Measurements from ENCODE around the gene RALGAPA2. TPM values are rescaled to one million over a fixed set of nuclear protein-coding genes. Genes with fewer than 3 reads are reported as not detected.

Gene RALGAPA2
- total and polyA plus RNA-seq, 2 donors (not counting 3 experiments of a cell fraction or from before 2014, with no cell fraction given): 10.0 to 46.8 TPM

DNA sequence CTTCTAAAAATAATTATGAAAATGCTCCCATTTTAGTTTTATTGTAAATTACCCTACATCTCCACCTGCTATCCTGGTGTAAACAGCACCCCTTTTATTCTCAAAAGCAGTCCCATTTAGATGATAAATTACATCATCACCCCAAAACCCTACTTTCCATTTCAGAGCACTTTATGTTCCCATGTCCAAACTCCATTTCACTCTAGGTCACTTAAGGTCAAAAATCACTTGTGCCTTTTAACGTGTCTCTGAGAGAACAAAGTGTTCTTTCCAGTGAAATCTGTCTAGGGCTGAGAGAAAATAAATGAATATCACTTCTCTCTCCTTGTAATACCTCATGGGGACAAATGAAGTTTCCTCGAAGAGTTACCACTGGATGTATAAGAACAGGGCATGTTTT lies 187.2 kb downstream of the RALGAPA2 start:
- FAIRE-seq: no peak
- POLR2A ChIA-PET: no interaction called here
- intact Hi-C loops (cut with micrococcal nuclease): no loop called here
- Histone ChIP-seq H3K4me1 (ENCODE audit: control insufficient read depth, extremely low read depth, insufficient read depth, low read length) (no peaks in the 10 kb centered on the region), H2AFZ (ENCODE audit: low read depth, low read length) (no peak overlapping the region), H4K20me1 (replicated peaks; ENCODE audit: control insufficient read depth, extremely low read depth, insufficient read depth, low read length) (no peaks in the 10 kb centered on the region), H3K4me3 (replicated peaks in 1 of 3; ENCODE audit: insufficient read depth in 1 of 3, low read depth in 1 of 3, low read length in 3 of 3) (no peak overlapping the region), H3K27me3 (ENCODE audit: control insufficient read depth in 2 of 2, insufficient read depth in 2 of 2, low read length in 2 of 2) (no peaks in the 10 kb centered on the region), H3K79me2 (ENCODE audit: control insufficient read depth, insufficient read depth, low read length) (no peaks in the 10 kb centered on the region), H3K9me1 (replicated peaks; ENCODE audit: control insufficient read depth, extremely low read depth, insufficient read depth, low read length) (no peaks in the 10 kb centered on the region), H3K4me2 (ENCODE audit: insufficient read depth, low read length) (no peak overlapping the region), H3K36me3 (ENCODE audit: control insufficient read depth in 2 of 2, extremely low read depth in 1 of 2, insufficient read depth in 2 of 2, low read length in 2 of 2) (peaks cover 0 to 17% of the 10 kb centered on the region in 2 experiments), H3K9me3 (replicated peaks; ENCODE audit: control insufficient read depth, insufficient read depth, low read length) (no peaks in the 10 kb centered on the region), H3K27ac (ENCODE audit: insufficient read depth, low read depth, low read length) (no peak overlapping the region), H3K9ac (replicated peaks; ENCODE audit: extremely low read depth, insufficient read depth, low read length) (no peak overlapping the region)
- TF ChIP-seq JUN (IDR thresholded peaks at IDR 0.05; ENCODE audit: borderline replicate concordance, insufficient read depth, insufficient read length, low read depth) (no peak), GATA2 (IDR thresholded peaks at IDR 0.05; ENCODE audit: insufficient read depth, insufficient read length, low read depth, low read length) (no peak), FOS (IDR thresholded peaks at IDR 0.05; ENCODE audit: borderline replicate concordance, insufficient read depth, low read length) (no peak), EZH2 (IDR thresholded peaks at IDR 0.05; ENCODE audit: borderline replicate concordance, low read depth, low read length, severe bottlenecking) (no peak), MYC (IDR thresholded peaks at IDR 0.05; ENCODE audit: low read depth, low read length) (no peak), POLR2A (IDR thresholded peaks at IDR 0.05; ENCODE audit: low read depth, low read length) (no peak), POLR2AphosphoS5 (IDR thresholded peaks at IDR 0.05; ENCODE audit: insufficient read depth, low read depth, low read length) (no peak)
- TF ChIP-seq, protein P1, sequence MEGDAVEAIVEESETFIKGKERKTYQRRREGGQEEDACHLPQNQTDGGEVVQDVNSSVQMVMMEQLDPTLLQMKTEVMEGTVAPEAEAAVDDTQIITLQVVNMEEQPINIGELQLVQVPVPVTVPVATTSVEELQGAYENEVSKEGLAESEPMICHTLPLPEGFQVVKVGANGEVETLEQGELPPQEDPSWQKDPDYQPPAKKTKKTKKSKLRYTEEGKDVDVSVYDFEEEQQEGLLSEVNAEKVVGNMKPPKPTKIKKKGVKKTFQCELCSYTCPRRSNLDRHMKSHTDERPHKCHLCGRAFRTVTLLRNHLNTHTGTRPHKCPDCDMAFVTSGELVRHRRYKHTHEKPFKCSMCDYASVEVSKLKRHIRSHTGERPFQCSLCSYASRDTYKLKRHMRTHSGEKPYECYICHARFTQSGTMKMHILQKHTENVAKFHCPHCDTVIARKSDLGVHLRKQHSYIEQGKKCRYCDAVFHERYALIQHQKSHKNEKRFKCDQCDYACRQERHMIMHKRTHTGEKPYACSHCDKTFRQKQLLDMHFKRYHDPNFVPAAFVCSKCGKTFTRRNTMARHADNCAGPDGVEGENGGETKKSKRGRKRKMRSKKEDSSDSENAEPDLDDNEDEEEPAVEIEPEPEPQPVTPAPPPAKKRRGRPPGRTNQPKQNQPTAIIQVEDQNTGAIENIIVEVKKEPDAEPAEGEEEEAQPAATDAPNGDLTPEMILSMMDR (IDR thresholded peaks at IDR 0.05; ENCODE audit: extremely low read depth in 1 of 2, insufficient read depth in 1 of 2, low read depth in 1 of 2, low read length in 2 of 2): no peak
- TF ChIP-seq, protein P2, sequence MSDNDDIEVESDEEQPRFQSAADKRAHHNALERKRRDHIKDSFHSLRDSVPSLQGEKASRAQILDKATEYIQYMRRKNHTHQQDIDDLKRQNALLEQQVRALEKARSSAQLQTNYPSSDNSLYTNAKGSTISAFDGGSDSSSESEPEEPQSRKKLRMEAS (IDR thresholded peaks at IDR 0.05; ENCODE audit: insufficient read depth, insufficient read length): no peak
- CTCF ChIA-PET: no interaction called here
- DNase-seq (ENCODE audit: low read depth, low spot score): no peak
- dilution Hi-C loops (cut with MboI; ENCODE audit: extremely low pct_ligation_motif_present, low sequenced_read_pairs): no loop called here
- BruUV-seq (replicated peaks): no TSS peak

Data from endothelial cell of umbilical vein (primary cell).